ENCODE data around the gene MRPL37. TPM values are rescaled to one million over a fixed set of nuclear protein-coding genes. Genes with fewer than 3 reads are reported as not detected.

Gene MRPL37
- total and polyA plus RNA-seq, 2 of the 8 experiments (the other 6 are each of a cell fraction or from before 2014, with no cell fraction given), result 45.5 to 126 TPM

GRCh38 chr1:54223441-54224202, 23.7 kb downstream of the MRPL37 start:
- H3K4me2 ChIP-seq (ENCODE audit: insufficient read depth in 1 of 2, low read depth in 2 of 2, low read length in 2 of 2), result no peak overlapping the region; a peak in 1 of 4 replicates
- H2AK5ac ChIP-seq (ENCODE audit: low read depth, low read length), result no peak overlapping the region
- H3K4ac ChIP-seq (replicated peaks; ENCODE audit: insufficient read length, low read depth, low read length), result no peak overlapping the region
- H2BK5ac ChIP-seq (ENCODE audit: low read depth, low read length), result no peak overlapping the region
- no peak overlapping the region for H4K8ac ChIP-seq (ENCODE audit: extremely low read depth, insufficient read depth, low read length)
- H4K5ac ChIP-seq (ENCODE audit: insufficient read length, low read depth, low read length), result no peak overlapping the region
- no peak overlapping the region for H2BK120ac ChIP-seq (replicated peaks; ENCODE audit: low read depth, low read length)
- H2BK12ac ChIP-seq (ENCODE audit: low read depth, low read length), result no peak overlapping the region
- H3K27ac ChIP-seq (ENCODE audit: low read depth, low read length), result no peak overlapping the region
- ChIA-PET CTCF (ENCODE audit: partially characterized antibody) (interaction anchor here (1.4 to 1.6 kb wide), 3 partner anchors 41 to 265 kb away, joined by 3 read pairs; no protein-coding TSS in a partner anchor), POLR2A (ENCODE audit: partially characterized antibody) (interaction anchor here (0.9 to 7.1 kb wide), 5 partner anchors 11 to 183 kb away, joined by 3 to 50 read pairs (median 4); partner anchors contain the start of genes CYB5RL, MRPL37 and SSBP3)
- H3K4me3 ChIP-seq (ENCODE audit: extremely low read depth in 1 of 4, insufficient read depth in 2 of 4, low read depth in 3 of 4, low read length in 4 of 4), result no peak overlapping the region
- H3K9ac ChIP-seq (replicated peaks in 1 of 4; ENCODE audit: extremely low read depth in 1 of 4, low read depth in 3 of 4, low read length in 3 of 4), result no peak overlapping the region
- FAIRE-seq (no peak), DNase-seq (ENCODE audit: low read depth in 1 of 2, low spot score in 2 of 2) (no peak)
- H2AFZ ChIP-seq (ENCODE audit: low read length), result no peak overlapping the region
- H3K18ac ChIP-seq (ENCODE audit: extremely low read depth, low read length), result no peak overlapping the region
- 91% methylated on average over 16 of the region's 16 CpGs; no CpG with 5 or more reads in 1 of the 2 experiments for WGBS, 2 experiments (ENCODE audit: extremely low coverage in 1 of 2, insufficient coverage in 1 of 2, insufficient read length in 1 of 2, insufficient replicate concordance in 2 of 2, low coverage in 1 of 2, low lambda C conversion rate in 2 of 2, missing lambda C conversion rate in 1 of 2)
- H3K56ac ChIP-seq (replicated peaks; ENCODE audit: insufficient read length, low read depth, low read length), result no peak overlapping the region
- TF ChIP-seq JUN (IDR thresholded peaks at IDR 0.05; ENCODE audit: low read depth, low read length), result no peak
- TF ChIP-seq ATF2 (IDR thresholded peaks at IDR 0.05; ENCODE audit: low read length), result 0 out of 2 replicates have a peak, but pooled peaks have one; percentile 42
- TF ChIP-seq BCL11A (IDR thresholded peaks at IDR 0.05; ENCODE audit: low read depth in 2 of 2, low read length in 2 of 2), result no peak
- peak; percentile 47; the same call in 1 of the 2 replicates for TF ChIP-seq POLR2AphosphoS5 (IDR thresholded peaks at IDR 0.05; ENCODE audit: low read depth, low read length)
- peak; percentile 13 to 43; a peak in 1 of 3 replicates for TF ChIP-seq POLR2A (IDR thresholded peaks at IDR 0.05; ENCODE audit: control extremely low read depth in 1 of 2, low read depth in 2 of 2, low read length in 2 of 2)
- no peak for TF ChIP-seq MAFK (IDR thresholded peaks at IDR 0.05; ENCODE audit: low read depth, low read length)
- no peak for TF ChIP-seq ZNF274 (IDR thresholded peaks at IDR 0.05; ENCODE audit: borderline replicate concordance, extremely low read depth, low read length)
- no peak for TF ChIP-seq CREB1 (IDR thresholded peaks at IDR 0.05)
- no peaks in the 10 kb centered on the region for H3K79me2 ChIP-seq (ENCODE audit: control insufficient read depth in 1 of 2, insufficient read depth in 2 of 2, low read length in 2 of 2)
- peaks cover 0 to 8% (median under 1%) of the 10 kb centered on the region in 4 experiments; a peak in 3 of 8 replicates for H3K36me3 ChIP-seq (ENCODE audit: control insufficient read depth in 2 of 4, insufficient read depth in 4 of 4, low read length in 3 of 4)
- no peaks in the 10 kb centered on the region for H3K9me3 ChIP-seq (ENCODE audit: insufficient read depth in 2 of 2, low read depth in 1 of 2, low read length in 1 of 2)
- H2BK15ac ChIP-seq (ENCODE audit: low read length), result no peak overlapping the region
- peaks cover 3% of the 10 kb centered on the region; the same call in 1 of the 2 replicates for H3K79me1 ChIP-seq (ENCODE audit: low read depth, low read length)
- H3K23ac ChIP-seq (ENCODE audit: insufficient read length), result no peak overlapping the region
- H3K27me3 ChIP-seq (replicated peaks in 1 of 4; ENCODE audit: control insufficient read depth in 3 of 4, extremely low read depth in 1 of 4, insufficient read depth in 3 of 4, low read length in 3 of 4), result no peaks in the 10 kb centered on the region
- no peak overlapping the region for H4K91ac ChIP-seq (replicated peaks; ENCODE audit: insufficient read length, low read length)
- peaks cover 2 to 13% of the 10 kb centered on the region in 2 experiments for H4K20me1 ChIP-seq (replicated peaks in 1 of 2; ENCODE audit: control insufficient read depth in 1 of 2, insufficient read depth in 2 of 2, low read length in 2 of 2)
- H3K23me2 ChIP-seq (ENCODE audit: low read depth, low read length), result no peaks in the 10 kb centered on the region
- peaks cover 0 to 9% (median 5%) of the 10 kb centered on the region in 4 experiments; a peak in 4 of 7 replicates for H3K4me1 ChIP-seq (replicated peaks in 1 of 4; ENCODE audit: control insufficient read depth in 3 of 4, insufficient read depth in 4 of 4, low read length in 3 of 4)
- H2BK20ac ChIP-seq (ENCODE audit: low read length), result no peak overlapping the region
- no peak overlapping the region for H3K14ac ChIP-seq (ENCODE audit: insufficient read length)

Measured in H1 (cell line).